ENCODE data around the gene KCNT1. TPM values are rescaled to one million over a fixed set of nuclear protein-coding genes. Genes with fewer than 3 reads are reported as not detected.

The KCNT1 gene
- total RNA-seq, 1 experiment from 2014 or later = 0.68 TPM

GRCh38 chr9:135729480-135729879 lies 27.5 kb downstream of the KCNT1 start:
- H3K4me3 Mint-ChIP-seq = no peak overlapping the region
- H3K4me1 Mint-ChIP-seq = peaks cover 17% of the 10 kb centered on the region in 2 experiments
- H3K79me1 ChIP-seq (ENCODE audit: insufficient read depth, low read depth, low read length, poor library complexity, severe bottlenecking) = no peaks in the 10 kb centered on the region
- H3K9ac ChIP-seq (ENCODE audit: extremely low read depth, insufficient read length, low read length) = no peak overlapping the region
- no peaks in the 10 kb centered on the region for H4K20me1 ChIP-seq (ENCODE audit: control insufficient read depth, insufficient read depth, insufficient read length)
- no peak overlapping the region for H2BK5ac ChIP-seq (ENCODE audit: insufficient read length, low read length)
- H3K9me3 Mint-ChIP-seq = peaks cover 22 to 24% of the 10 kb centered on the region in 2 experiments
- H3K36me3 Mint-ChIP-seq (ENCODE audit: insufficient read depth in 1 of 3, low read depth in 3 of 3) = peaks cover 3 to 21% (median 13%) of the 10 kb centered on the region in 3 experiments
- H4K8ac ChIP-seq (replicated peaks; ENCODE audit: insufficient read length, low read depth, low read length) = no peak overlapping the region
- H2AFZ ChIP-seq (ENCODE audit: low read length) = no peak overlapping the region
- TF ChIP-seq, protein P1, sequence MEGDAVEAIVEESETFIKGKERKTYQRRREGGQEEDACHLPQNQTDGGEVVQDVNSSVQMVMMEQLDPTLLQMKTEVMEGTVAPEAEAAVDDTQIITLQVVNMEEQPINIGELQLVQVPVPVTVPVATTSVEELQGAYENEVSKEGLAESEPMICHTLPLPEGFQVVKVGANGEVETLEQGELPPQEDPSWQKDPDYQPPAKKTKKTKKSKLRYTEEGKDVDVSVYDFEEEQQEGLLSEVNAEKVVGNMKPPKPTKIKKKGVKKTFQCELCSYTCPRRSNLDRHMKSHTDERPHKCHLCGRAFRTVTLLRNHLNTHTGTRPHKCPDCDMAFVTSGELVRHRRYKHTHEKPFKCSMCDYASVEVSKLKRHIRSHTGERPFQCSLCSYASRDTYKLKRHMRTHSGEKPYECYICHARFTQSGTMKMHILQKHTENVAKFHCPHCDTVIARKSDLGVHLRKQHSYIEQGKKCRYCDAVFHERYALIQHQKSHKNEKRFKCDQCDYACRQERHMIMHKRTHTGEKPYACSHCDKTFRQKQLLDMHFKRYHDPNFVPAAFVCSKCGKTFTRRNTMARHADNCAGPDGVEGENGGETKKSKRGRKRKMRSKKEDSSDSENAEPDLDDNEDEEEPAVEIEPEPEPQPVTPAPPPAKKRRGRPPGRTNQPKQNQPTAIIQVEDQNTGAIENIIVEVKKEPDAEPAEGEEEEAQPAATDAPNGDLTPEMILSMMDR (conservative IDR thresholded peaks at IDR 0.05) = no peak
- no peak overlapping the region for H2AK5ac ChIP-seq (ENCODE audit: insufficient read length, low read length)
- no peak overlapping the region for H4K5ac ChIP-seq (ENCODE audit: insufficient read length, low read depth, low read length)
- no peaks in the 10 kb centered on the region for H3K79me2 ChIP-seq (ENCODE audit: insufficient read depth, low read length)
- H3K56ac ChIP-seq (ENCODE audit: insufficient read length, low read depth, low read length) = no peak overlapping the region
- H2BK120ac ChIP-seq (ENCODE audit: low read depth, low read length, poor library complexity, severe bottlenecking) = no peak overlapping the region
- H3K23me2 ChIP-seq (ENCODE audit: insufficient read length, low read depth, low read length, poor library complexity, severe bottlenecking) = no peaks in the 10 kb centered on the region
- no peak overlapping the region for H3K27ac ChIP-seq (ENCODE audit: insufficient read length, low read depth, low read length)
- WGBS (ENCODE audit: extremely low coverage, insufficient read length, low lambda C conversion rate) = no CpG with 5 or more reads among the region's 13 CpGs
- H3K18ac ChIP-seq (ENCODE audit: insufficient read length, low read depth, low read length) = no peak overlapping the region
- DNase-seq = no peak
- H4K91ac ChIP-seq (ENCODE audit: insufficient read length, low read depth, low read length) = no peak overlapping the region
- no peak overlapping the region for H3K23ac ChIP-seq (ENCODE audit: insufficient read length, low read depth, low read length)
- H2BK12ac ChIP-seq (ENCODE audit: insufficient read length, low read depth, low read length) = no peak overlapping the region
- no peak overlapping the region; the same call in 1 of the 2 replicates for H3K14ac ChIP-seq (ENCODE audit: insufficient read depth, low read length)
- no peaks in the 10 kb centered on the region; the same call in 1 of the 2 replicates for H3K4me1 ChIP-seq (ENCODE audit: insufficient read depth, low read length)
- 0 out of 2 replicates have a peak, but pooled peaks cover 2% of the 10 kb centered on the region for H3K27me3 ChIP-seq (ENCODE audit: insufficient read depth, low read length)
- H3K9me3 ChIP-seq (ENCODE audit: control insufficient read depth, low read depth, low read length) = peaks cover 7% of the 10 kb centered on the region
- no peak overlapping the region for H3K4me2 ChIP-seq (ENCODE audit: insufficient read depth, insufficient read length, low read length)
- H3K27ac Mint-ChIP-seq = no peak overlapping the region
- H3K4ac ChIP-seq (ENCODE audit: low read depth, low read length) = no peak overlapping the region
- no peak overlapping the region for H2BK15ac ChIP-seq (ENCODE audit: low read depth, low read length)
- peaks cover 23% of the 10 kb centered on the region for H3K27me3 Mint-ChIP-seq (ENCODE audit: low read depth)
- no peak overlapping the region for H2BK20ac ChIP-seq (ENCODE audit: low read depth, low read length, poor library complexity, severe bottlenecking)
- no peak overlapping the region for H3T11ph ChIP-seq (ENCODE audit: low read length)
